ENCODE results near the gene MCM9.

Gene MCM9

DNA sequence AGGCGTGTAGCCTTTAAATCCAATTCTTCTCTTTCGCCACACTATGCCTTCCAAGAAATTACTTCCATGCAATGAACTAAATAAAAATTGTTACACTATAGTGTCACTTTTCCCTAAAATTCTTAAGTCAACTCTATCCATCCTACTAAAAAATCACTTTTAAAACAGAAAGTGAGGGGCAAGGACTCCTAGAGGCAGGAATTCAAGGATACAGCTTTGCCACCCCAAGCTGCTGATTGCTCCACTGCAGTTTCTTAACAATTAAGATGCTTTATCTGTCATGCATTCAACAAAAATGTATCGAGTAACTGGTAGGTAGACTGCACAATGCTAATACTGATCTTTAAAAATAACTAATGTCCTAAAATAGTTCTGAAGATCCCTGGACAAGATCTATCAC lies 4.3 kb downstream of the MCM9 start:
- DNase-seq: no peak

DNA sequence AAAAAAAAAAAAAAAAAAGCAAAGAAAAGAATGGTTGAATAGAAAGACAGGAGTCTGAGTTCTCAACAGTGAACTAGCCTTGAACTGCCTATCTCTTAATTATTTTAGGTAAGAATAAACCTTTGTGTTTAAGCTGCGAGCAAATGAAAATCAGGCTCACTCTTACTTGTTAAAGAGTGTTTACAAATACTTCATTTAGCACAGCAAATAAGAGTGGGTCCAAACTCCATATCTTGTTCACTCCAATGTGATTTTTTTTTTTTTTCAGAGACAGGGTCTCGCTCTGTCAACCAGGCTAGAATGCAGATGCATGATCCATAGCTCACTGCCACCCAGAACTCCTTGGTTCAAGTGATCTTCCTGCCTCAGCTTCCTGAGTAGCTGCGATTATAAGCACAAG lies 11.9 kb downstream of the MCM9 start:
- no peak for DNase-seq

DNA sequence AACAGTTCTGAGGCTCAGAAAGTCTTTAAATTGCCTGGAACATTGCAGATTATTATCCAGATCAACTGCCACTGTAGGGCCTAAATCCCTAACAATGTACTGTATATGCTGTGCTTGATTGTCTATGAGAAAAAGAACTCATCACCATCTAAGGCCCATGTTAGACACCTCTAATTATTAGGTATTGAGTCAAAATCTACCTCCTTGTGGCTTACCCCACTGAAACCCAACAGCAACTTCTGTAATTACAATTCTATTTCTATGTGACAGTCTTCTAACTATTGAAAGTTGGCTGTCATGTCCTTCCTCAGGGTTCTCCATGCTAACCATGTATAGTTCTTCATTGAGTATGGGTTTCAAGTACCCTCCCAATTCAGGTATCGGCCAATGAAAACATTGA lies 13.9 kb downstream of the MCM9 start:
- no peak for DNase-seq

DNA sequence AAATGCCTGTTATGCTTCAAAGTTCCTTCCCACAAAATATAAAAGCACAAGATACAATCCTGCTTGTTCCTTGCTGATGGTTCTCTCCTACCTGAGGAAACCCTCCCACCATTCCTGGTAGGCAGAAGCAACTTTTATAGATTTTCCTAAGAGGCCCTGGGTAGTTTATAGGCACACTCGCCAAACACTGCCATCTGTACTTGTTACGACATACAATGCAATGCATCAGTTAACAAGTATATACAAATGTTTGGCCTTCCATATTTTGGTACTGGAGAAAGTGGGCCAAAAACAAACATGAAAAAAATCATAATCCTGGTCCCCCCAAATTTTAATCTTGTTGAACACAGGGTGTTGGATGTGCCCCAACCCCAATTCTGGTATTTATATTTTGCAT lies 16.6 kb downstream of the MCM9 start:
- no peak for DNase-seq

DNA sequence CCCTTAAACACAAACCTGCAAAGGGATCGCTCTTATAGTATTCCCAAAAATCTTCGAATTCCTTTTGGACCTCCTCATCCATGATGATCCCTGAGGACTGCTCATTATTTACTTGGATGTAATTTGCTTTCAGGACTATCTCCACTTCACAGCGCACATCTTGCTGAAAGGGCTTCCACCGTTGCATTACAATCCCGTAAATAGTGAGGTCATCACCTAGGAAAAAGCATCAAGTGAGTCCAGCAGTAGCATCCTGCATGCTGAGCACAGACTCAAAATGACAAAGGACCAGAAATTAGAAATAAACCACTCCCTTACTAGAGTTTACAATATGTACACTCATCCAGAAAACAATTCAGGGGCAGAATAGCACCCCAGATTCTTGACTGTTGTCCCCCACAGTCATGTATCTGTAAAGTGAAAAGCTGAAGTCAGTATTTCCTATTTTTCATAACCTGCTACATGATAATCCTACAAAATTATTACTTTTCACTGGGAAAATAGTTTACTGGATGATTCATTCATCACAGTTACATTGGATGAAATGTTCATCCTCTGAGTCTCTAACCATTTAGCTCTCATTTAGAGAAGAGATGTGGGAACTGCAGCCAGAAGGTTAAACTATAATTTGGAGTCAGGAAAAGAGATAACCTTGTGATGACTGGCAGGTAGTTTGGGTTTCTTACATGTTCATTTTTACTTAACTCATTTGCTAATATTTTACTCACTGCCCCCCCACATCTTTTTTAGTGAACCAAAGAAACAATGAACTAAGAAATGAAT lies 17.2 kb downstream of the MCM9 start:
- no peak for DNase-seq

DNA sequence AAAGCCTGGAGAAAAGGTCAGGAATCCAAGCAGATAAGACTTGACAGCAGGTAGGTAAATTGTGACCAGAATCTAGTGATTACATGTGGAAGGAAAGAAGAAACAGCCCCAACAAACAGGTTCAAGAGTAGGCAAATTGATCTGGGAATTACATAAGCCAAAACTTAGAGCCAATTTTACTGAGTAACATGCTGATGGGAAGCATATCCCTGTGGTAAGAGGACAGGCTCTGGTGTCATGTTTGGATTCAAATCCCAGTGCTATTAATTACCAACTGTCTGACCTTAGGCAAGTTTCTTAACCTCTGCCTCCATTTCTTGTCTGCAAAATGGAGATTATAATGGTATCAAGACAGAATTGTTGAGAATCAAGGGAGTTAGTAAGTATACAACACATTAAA lies 20.4 kb downstream of the MCM9 start:
- DNase-seq: no peak

DNA sequence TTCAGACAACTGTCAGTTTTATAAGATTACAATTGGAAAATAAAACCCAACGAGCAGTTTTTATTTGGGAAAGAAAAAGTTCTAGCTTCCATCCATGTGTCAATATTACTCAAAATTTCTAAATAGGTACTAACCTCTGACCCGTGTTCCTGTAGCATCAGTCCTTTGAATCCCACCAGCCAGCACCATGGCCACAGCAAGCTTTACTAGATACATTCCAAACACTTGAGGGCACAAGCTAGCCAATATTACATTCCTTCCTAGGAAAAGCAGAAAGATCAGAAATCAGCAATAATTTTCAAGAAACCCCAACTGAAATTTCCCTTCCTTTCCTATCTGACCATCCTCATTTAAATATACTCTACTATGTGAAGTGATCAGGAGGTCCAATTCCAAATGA lies 21.8 kb downstream of the MCM9 start:
- no peak for DNase-seq

DNA sequence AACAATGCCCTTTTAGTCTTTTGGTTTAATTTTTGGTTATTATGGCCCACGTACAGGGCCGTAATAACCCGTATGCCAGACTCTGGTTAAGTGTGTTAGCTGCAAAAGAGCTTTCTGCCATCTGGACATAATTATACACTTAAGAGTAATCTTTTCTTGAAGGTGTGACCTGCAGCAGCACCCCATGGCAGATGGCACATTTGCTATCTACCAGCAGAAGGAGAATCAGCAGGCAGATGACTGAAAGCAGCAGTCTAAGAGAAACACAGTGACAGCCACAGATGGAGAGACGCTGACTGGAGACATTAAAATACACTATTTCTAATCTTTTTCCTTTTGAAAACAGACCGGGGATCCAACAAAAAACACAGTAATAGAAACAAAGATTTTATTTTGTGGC lies 22.3 kb downstream of the MCM9 start:
- no peak for DNase-seq

DNA sequence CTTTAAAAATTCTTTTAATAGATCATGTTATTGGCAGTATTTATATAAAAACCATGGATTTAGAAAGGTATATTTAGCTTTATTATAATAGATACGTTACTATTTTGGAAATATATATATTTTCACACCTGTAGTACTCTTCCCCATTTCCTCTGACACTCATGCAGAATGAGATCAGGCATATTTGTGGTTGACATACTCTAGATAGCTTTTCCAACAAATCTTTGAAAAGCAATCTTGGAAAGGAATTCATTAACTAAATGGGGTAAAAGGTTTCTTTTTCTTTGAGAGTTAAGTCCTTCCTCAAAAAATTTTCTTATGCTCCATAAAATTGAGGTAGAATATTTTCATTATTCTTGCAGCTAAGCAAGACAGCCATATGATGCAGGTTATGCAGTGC lies 26.5 kb downstream of the MCM9 start:
- DNase-seq: no peak

DNA sequence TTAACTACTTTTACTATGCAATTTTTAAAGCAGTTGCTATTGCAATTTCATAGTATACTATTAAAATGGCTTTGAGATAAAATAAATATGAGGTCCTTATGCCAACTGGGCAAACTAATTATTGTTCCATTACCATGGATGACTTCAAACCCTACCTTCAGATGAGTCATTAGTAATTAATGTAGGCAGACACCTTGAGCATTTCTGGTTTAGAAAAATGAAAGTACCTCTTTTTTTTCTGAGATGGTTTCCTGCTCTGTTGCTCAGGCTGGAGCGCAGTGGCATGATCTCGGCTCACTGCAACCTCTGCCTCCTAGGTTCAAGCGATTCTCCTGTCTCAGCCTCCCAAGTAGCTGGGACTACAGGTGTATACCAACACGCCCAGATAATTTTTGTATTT lies 29.1 kb downstream of the MCM9 start:
- DNase-seq: peak; percentile 26

DNA sequence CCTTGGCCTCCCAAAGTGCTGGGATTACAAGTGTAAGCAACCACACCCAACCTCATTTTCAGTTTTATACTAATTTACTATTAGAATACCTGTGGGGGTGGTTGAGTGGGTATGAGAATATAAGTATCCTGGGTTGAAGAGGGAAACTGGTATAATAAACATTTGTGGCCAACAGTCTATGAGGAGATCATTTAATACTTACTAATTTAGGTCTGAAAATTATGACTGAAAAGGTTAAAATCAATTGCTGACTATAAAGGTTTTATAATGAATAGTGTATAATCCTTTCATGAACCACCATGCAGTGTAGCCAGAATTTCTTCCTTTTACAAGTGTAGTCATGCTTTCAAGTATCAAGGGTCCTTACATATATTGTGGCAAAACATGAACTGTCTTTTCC lies 29.9 kb downstream of the MCM9 start:
- no peak for DNase-seq

DNA sequence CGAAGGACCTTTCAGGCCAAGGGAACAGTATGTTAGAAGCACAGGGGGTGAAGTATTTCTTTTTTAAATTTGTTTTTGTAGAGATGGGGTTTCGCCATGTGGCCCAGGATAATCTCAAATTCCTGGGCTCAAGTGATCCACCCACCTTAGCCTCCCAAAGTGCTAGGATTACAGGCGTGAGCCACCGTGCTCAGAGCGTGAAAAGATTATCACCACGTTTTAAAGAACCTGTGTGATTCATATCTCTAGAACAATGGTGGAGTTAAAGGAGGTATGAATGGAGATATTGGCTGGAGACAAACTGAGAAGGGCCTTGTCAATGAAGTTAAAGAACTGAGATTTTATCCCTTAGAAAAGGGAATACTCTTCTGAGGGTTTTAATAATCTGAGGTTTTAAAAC lies 31.3 kb downstream of the MCM9 start:
- DNase-seq: no peak

DNA sequence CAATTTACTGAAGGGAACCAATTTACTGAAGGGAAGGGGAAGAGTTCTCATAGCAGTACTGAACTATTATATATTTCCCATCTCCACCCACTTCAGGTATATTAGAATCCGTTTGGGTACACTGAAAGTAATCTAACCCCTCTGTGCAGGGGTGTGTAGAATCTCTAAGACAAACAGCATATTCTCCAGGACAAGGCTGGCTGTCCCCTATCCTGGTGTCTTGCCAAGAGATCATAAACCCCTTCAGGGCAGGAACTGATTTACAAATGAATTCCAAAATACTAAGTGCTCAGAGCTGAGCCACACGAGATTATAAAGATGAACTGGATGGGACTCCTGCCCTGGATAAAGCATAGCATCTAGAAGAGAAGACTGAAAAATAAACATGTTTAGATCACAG lies 31.8 kb downstream of the MCM9 start:
- no peak for DNase-seq

DNA sequence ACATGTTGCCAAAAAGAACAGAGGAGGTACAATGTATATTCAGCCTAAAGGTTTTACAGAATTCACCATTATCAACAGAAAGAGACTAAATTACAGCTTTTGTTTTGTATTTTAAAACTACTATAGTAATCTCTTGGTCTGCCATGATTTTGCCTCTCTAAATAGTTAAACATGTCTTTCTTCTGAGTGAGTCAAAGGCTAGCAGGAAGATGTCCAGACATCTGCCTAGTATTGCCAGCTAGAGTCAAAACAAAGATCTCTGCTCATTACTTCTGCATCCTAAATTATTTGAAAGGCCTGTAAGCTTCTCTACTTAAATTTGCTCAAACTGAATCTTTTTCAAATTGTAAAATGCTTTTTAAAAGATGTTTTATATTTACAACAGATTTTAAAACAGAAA lies 32.2 kb downstream of the MCM9 start:
- DNase-seq: no peak

DNA sequence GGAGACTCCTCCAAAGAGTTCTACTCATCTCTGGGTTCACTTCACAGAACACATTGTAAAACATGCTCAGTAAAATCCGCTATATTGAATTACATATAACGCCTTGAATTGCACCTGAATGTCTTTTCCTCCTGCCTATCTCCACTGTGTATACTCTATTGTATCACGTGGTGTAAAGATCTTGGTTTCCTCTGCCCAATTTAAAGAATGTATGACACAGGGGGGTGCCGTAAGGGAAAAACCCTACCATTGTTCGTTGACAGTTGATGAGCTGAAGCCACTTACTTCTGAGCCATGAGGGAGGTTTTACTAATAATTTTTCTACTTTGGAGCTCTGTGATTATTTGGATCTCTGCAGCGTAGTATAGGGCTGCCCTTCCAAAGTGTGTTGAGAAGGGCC lies 35.0 kb downstream of the MCM9 start:
- DNase-seq: peak; percentile 51

DNA sequence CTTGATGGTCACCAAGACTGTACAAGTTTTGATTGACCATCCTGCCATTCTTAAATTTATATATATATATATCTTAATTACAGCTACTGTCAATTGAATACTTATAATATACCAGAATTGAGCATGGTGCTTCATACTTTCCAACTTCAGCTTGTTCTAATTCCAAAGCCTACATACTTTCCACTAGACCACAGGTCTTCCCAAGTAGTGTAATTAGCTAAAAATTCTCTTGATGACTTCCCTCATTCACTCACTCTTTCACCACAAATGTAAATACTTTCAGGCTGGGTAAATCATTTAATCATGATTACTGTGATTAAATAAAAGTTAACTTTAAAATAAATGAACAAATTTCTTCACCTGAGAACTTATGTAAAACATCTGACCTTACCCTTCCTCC lies 37.6 kb downstream of the MCM9 start:
- DNase-seq: no peak

DNA sequence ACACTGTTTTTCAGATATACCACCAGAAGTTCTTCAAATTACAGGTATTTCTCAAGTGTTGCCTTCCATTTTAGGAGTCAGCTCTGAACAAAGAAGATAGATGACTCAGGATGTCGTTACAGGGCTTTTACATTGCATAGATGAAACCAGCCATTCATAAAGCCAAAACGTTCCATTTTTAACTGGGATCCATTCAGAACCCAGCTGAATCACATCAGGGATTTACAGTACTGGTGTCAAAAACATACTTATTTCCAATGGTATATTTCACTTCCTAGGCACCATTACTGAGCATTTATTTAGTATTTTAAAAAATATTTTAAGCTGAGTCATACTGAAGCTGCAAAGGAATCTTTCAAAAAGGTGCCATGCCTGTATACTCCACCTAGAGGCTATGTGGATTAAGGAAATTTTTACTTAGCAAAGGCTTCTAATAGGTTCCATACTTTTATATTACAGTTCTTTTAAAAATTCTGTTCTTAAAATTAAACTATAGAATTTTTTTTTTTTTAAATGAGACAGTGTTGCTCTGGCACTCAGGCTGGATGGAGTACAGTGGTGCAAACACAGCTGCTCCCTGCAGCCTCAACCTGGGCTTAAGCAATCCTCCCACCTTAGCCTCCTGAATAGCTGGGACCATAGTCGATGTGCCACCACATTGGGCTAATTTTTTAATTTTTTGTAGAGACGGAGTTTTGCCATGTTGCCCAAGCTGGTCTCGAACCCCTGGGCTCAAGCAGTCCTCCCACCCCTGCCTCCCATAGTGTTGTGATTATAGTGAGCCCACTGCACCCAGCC lies 38.4 kb downstream of the MCM9 start:
- DNase-seq: peak; percentile 51

DNA sequence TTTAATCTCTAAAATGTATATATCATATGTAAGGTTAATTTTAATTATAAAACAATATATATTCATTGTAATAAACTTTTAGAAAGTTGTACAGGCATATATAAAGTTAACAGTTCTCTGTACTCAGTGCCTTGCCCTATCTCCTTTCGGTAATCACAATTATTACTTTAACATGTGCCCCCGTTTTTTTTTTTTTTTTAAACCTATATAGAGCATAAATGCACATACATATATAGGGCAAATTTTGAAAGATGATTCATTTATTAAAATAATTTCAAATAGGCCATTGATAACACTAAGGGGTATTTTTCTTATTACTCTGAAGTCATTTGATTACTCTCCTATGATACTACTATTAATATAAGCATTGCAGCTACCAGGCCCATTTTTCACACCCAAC lies 39.1 kb downstream of the MCM9 start:
- DNase-seq: no peak

DNA sequence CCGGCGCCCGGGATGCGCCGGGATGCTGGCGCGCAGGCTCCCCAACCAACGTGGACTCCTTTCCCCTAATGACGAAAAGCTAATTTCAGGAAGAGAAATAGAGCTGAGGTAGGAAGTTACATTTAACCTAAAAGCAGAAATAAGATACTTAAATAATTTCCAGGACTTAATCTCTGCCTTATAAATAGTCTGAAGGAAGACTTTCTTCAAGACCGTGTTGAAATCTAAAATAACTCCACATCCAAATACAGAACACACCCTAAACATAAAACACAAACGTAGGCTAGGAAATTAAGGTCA lies 39.7 kb downstream of the MCM9 start:
- DNase-seq: no peak

DNA sequence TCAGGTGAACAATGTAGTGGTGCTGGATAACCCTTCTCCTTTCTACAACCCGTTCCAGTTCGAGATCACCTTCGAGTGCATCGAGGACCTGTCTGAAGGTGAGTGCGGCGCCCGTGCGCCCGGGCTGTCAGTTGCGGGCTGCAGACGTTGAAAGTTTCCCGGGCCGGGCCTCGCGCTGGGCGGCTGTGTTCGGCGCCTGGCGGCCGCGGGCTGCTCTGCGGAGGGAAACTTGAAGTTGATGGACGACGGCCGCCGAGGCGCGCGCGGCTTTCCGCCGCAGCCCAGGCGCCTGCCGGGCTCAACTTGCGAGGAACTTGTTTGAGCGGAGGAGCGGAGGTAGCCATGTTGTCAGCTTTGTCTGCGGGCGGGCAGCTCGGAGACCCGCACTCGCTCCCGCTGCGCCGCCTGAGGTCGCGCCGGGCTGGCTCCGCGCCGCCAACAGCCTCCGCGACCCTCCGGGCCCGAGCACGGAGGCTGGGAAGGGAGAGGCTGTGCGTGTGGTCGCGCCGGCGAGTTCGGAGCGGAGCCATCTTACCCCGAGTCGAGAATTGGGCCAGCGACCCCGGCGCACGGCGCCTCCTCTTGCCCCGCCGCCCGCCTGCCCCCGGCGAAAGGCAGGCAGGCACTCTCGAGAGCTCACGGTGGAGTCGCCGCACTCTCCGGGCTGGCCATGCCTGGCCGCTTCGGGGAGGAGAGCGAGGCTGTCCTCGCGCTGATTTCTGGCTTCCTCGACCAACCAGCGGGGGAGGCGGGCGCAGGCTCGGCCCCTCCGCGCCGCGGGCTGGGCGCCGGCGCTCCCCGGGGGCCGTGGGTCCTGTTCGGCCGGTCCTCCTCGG lies 40.3 kb downstream of the MCM9 start:
- peak; percentile 68 for DNase-seq

DNA sequence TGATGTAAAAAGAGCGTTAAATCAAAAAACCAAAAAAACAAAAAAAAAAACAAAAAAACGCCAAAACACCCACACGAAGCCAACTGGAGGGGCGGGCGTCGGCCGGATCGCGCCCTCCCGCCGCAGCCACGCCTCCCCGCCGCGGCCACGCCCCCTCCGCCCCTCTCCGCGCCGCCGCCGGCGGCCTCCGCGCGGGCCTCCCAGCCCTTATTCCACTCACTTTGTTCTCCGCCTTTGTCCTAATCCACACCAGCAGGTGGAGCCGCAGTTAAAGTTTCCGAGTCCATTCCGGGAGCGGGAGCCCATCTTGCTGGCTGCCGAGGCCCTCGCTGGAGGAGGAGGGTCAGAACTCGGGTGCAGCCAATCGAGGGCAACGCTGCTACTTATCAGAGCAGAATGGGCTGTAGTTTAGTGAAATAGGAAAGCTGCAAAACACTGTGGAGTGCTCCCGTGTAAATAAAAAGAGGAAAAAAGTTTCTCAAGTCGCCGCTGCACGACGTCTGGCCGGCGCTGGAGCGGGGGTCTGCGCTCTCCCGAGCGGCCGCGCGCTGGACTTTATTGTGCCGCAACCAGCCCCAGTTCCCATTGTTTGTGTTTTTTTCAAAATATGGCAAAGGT lies 41.0 kb downstream of the MCM9 start, which contains the start of gene ASF1A:
TSS of gene ASF1A (plus strand) at position 346 of the 618 bp plus-strand sequence. CDS start at position 608, 262 bp downstream.
- peak; percentile 98 for DNase-seq

DNA sequence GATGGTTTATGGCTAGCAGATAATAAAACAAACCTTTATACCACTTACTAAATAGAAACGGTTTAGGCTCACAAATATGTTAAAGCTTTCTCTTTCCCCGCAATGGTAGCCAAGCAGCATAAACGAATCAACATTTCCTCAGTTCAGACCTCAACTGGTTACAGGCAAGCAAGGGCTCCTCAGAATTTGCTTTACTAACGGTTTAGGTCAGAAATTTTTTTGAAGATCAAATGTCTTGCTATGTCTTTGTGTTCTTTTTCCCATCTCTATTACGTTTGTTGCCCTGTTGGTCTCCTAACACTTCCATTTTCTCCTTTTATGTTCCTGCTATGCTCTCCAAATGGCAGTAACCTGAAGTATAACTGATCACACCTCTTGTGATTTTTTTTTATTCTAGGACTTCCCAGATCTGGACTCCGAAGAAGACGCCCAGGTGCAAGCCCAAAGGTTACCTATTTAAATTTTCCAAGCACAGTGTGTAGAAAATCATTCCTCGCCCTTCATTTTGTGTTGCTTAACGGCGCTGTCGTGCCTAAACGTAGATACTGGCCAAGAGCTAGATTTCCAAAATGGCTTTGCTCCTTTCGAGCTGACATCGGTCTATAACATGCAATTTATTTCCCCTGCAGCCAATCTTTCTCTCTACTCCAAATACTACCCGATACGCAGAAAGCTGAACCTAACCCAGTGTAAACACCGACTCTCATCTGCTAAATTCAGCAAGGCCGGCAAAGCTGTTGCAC lies 41.7 kb downstream of the MCM9 start:
- DNase-seq: peak; percentile 80
